Activated T-helper 2 cell treated with anti-CD3 and anti-CD28 coated beads, Interferon-gamma antibody, Interleukin-2, Interleukin-4, amounts not matched to agents 10 μg/mL and 5 μg/mL and 100 μg/mL, durations not matched to agents 14 hours and 24 hours and 36 hours (primary cell): ENCODE results near the gene XDH. TPM values are rescaled to one million over a fixed set of nuclear protein-coding genes. Genes with fewer than 3 reads are reported as not detected.

Source experiments
- DNase-seq: peaks from one replicate; pipeline ENCODE4 v3.0.0; 2021; ENCODE audit warnings: low spot score
- H3K27ac Mint-ChIP-seq: one replicate; pipeline ENCODE4 v1.8.0; 2021; ENCODE audit warnings: mixed read lengths
- H3K27me3 Mint-ChIP-seq: one replicate; pipeline ENCODE4 v1.8.0; 2021; ENCODE audit warnings: low read depth, mixed read lengths
- H3K36me3 Mint-ChIP-seq: one replicate; pipeline ENCODE4 v1.8.0; 2021; ENCODE audit warnings: low read depth, mixed read lengths
- H3K4me1 Mint-ChIP-seq: one replicate; pipeline ENCODE4 v1.8.0; 2021; ENCODE audit warnings: low read depth, mixed read lengths
- H3K4me3 Mint-ChIP-seq: one replicate; pipeline ENCODE4 v1.8.0; 2021; ENCODE audit warnings: low read depth, mild to moderate bottlenecking, moderate library complexity, mixed read lengths
- H3K9me3 Mint-ChIP-seq: one replicate; pipeline ENCODE4 v1.8.0; 2021; ENCODE audit warnings: mixed read lengths
- intact Hi-C: fragments of 100-400 bp; cut with micrococcal nuclease; formaldehyde crosslinking; loops from one replicate; pipeline ENCODE4 v1.15.1; 2023
- total RNA-seq: library from RNA; stranded (reverse); gene quantifications from 2 replicates; pipeline ENCODE4 v1.2.3, GENCODE V29; 2022

The XDH gene
- total RNA-seq, 1 donor from 2014 or later = not detected

GRCh38 chr2:31420936-31421335, 6.4 kb upstream of the XDH start:
- peaks cover 6% of the 10 kb centered on the region for H3K4me1 Mint-ChIP-seq
- H3K27ac Mint-ChIP-seq = no peak overlapping the region
- peaks cover 25% of the 10 kb centered on the region for H3K9me3 Mint-ChIP-seq
- H3K27me3 Mint-ChIP-seq = peaks cover 6% of the 10 kb centered on the region
- intact Hi-C loops = no loop called here
- no peak for DNase-seq
- H3K36me3 Mint-ChIP-seq = no peaks in the 10 kb centered on the region
- no peak overlapping the region for H3K4me3 Mint-ChIP-seq

DNA sequence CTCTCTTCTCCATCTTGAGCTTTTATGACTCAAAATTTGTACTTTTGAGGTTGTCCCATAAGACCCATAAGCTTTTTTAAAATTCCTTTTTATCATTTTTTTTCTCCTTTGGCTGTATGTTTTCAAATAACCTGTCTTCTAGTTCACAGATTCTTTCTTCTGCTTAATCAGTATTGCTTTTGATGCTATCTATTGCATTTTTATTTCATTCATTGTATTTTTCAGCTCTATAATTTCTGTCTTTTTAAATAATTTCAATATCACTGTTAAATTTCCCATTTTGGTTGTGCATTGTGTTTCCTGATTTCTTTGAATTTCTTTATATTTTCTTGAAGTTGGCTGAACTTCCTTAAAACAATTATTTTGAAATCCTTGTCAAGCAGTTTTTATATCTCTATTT, 4.8 kb upstream of the XDH start:
- Mint-ChIP-seq H3K27ac (no peak overlapping the region), H3K36me3 (no peaks in the 10 kb centered on the region), H3K9me3 (peaks cover 25% of the 10 kb centered on the region), H3K4me1 (peaks cover 13% of the 10 kb centered on the region), H3K27me3 (peaks cover 6% of the 10 kb centered on the region), H3K4me3 (no peak overlapping the region)
- no peak for DNase-seq
- intact Hi-C loops = no loop called here

GRCh38 chr2:31415421-31415820, 879 bp upstream of the XDH start:
- Mint-ChIP-seq H3K4me3 (no peak overlapping the region), H3K27ac (no peak overlapping the region)
- intact Hi-C loops = no loop called here

DNA sequence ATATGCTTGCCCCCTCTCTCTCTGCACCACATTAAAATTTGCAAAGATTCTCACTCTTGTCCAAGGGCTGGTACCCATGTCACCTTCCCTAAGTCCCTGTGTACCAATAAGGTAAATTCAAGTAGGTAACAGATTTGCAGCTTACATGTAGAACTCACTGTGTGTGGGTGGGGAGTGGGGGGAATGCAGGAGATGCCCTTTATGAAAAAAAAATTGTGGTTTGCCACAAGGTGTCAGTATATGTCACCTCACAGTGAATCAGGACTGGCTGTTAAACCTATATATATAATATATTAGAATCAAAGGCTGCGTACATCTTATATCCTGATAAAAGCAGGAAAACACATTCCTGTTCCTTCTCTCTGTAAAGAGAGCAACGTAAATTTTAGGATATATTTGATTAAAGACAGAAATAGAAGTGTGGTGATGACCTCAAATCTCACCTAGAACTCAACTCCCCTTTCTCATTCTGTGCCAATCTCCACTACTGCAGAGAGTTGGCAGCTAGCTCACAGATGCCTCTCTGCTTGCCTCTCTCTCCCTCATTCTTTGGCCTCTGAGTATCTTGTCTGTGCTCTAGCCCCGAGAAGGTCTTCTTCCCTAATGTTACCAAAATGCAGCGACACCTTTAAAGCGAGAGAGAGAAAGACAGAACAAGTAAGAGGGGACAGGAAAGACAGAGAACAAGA, 536 bp downstream of the XDH start:
- Mint-ChIP-seq H3K4me1 (peaks cover 15% of the 10 kb centered on the region), H3K36me3 (no peaks in the 10 kb centered on the region), H3K27me3 (peaks cover 17% of the 10 kb centered on the region), H3K27ac (no peak overlapping the region), H3K9me3 (peaks cover 12% of the 10 kb centered on the region), H3K4me3 (no peak overlapping the region)
- DNase-seq = no peak
- intact Hi-C loops = no loop called here

More at GRCh38 chr2:31415421-31415820, 879 bp upstream of the XDH start:
- Mint-ChIP-seq H3K9me3 (peaks cover 24% of the 10 kb centered on the region), H3K4me1 (peaks cover 15% of the 10 kb centered on the region), H3K36me3 (no peaks in the 10 kb centered on the region), H3K27me3 (peaks cover 13% of the 10 kb centered on the region)
- DNase-seq = no peak

- H3K9me3 Mint-ChIP-seq = peaks cover 2% of the 10 kb centered on the region
- intact Hi-C loops = no loop called here
- peaks cover 23% of the 10 kb centered on the region for H3K27me3 Mint-ChIP-seq
- no peak for DNase-seq
- no peak overlapping the region for H3K4me3 Mint-ChIP-seq
- H3K4me1 Mint-ChIP-seq = peaks cover 15% of the 10 kb centered on the region
- H3K36me3 Mint-ChIP-seq = no peaks in the 10 kb centered on the region
- H3K27ac Mint-ChIP-seq = no peak overlapping the region
Measured at GRCh38 chr2:31413025-31413424, 1.5 kb downstream of the XDH start.

DNA sequence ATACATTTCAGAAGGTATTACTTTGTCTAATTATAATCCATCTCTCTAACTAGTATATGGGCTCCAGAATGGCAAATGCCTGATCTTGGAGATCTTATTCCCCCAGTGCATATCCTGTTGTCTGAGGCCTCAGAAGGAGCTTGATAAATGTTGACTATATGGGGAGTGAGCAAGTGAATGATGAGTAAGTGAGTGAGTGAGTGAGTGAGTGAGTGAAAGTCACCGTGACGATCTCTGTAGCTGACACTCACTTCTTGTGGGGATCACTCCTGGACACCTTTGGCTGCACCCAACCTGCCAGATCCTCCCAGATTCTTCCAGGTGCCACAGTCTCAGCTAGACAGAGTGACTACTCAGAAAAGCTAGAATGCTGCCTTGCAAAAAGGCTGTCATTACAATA, 2.8 kb downstream of the XDH start:
- H3K27ac Mint-ChIP-seq = no peak overlapping the region
- intact Hi-C loops = no loop called here

GRCh38 chr2:31406593-31407385, 7.8 kb downstream of the XDH start:
- no peak overlapping the region for H3K27ac Mint-ChIP-seq
- H3K4me3 Mint-ChIP-seq = no peak overlapping the region
- intact Hi-C loops = no loop called here
- H3K9me3 Mint-ChIP-seq = no peaks in the 10 kb centered on the region
- no peak for DNase-seq
- peaks cover 16% of the 10 kb centered on the region for H3K27me3 Mint-ChIP-seq
- no peaks in the 10 kb centered on the region for H3K36me3 Mint-ChIP-seq
- H3K4me1 Mint-ChIP-seq = no peaks in the 10 kb centered on the region

More for the DNA sequence above, 2.8 kb downstream of the XDH start:
- Mint-ChIP-seq H3K9me3 (no peaks in the 10 kb centered on the region), H3K27me3 (peaks cover 23% of the 10 kb centered on the region), H3K36me3 (no peaks in the 10 kb centered on the region), H3K4me1 (peaks cover 14% of the 10 kb centered on the region), H3K4me3 (no peak overlapping the region)
- DNase-seq = no peak

DNA sequence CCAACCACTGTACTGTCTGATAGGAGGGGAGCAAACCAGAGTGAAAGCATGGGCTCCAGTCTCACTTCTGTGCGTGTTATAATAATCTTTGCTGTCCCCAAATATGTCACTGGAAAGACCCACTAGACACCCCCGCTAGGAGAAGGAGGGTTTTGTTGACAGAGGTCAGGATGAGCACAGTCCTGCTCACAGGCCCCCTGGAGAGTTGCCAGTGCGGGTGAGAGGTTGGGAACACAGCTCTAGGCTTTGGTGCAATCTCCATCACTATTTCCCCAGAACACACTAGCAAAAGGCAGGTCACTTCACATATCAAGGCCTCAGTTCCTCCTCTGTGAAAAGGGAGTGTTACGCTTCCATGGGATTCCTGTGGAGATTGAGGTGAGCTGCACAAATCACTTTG, 9.7 kb downstream of the XDH start:
- no peak overlapping the region for H3K4me3 Mint-ChIP-seq
- H3K27ac Mint-ChIP-seq = no peak overlapping the region
- DNase-seq = no peak
- H3K36me3 Mint-ChIP-seq = no peaks in the 10 kb centered on the region
- peaks cover 9% of the 10 kb centered on the region for H3K27me3 Mint-ChIP-seq
- H3K9me3 Mint-ChIP-seq = no peaks in the 10 kb centered on the region
- intact Hi-C loops = no loop called here
- H3K4me1 Mint-ChIP-seq = no peaks in the 10 kb centered on the region

DNA sequence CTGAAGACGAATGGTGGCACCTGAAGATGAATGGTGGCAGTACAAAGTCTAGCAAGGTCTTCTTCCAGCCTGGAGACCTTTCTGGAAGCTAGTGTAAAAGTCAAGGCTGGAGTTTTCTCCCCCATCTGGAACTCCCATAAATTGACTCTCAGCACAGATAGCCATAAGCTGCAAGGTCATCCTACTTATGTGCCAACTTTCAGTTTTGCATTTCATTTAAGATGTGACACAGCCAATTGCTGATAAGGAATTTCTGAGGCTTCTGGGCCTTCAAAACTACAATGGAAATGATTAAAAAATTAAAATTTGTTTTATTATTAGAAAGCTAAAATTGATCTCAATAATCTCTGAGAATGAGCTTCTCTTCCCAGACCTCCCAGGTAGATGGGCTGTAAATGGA, 10.2 kb downstream of the XDH start:
- intact Hi-C loops = no loop called here
- Mint-ChIP-seq H3K36me3 (no peaks in the 10 kb centered on the region), H3K27ac (no peak overlapping the region), H3K4me1 (no peaks in the 10 kb centered on the region), H3K4me3 (no peak overlapping the region), H3K9me3 (no peaks in the 10 kb centered on the region), H3K27me3 (peaks cover 8% of the 10 kb centered on the region)
- no peak for DNase-seq

DNA sequence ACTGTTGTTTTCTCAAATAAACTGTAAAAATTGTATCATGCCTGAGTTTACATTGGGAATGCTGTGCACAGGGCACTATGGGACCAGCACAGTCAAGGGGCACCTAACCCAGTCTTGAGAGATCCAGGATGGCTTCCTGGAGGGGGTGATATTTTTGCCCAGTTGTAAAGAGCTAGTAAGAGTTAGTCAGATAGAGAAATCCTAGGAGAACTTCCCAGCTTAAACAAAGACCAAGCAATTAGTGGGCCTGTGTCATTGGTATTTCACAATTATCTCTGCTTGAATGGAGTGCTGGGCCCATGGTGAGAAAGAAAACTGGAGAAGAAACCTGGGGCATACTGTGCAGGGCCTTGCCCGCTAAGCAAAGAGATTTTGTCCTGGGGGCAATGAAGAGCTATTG, 12.2 kb downstream of the XDH start:
- Mint-ChIP-seq H3K27ac (no peak overlapping the region), H3K36me3 (no peaks in the 10 kb centered on the region), H3K27me3 (no peaks in the 10 kb centered on the region), H3K9me3 (no peaks in the 10 kb centered on the region), H3K4me1 (no peaks in the 10 kb centered on the region), H3K4me3 (no peak overlapping the region)
- DNase-seq = no peak
- intact Hi-C loops = no loop called here

DNA sequence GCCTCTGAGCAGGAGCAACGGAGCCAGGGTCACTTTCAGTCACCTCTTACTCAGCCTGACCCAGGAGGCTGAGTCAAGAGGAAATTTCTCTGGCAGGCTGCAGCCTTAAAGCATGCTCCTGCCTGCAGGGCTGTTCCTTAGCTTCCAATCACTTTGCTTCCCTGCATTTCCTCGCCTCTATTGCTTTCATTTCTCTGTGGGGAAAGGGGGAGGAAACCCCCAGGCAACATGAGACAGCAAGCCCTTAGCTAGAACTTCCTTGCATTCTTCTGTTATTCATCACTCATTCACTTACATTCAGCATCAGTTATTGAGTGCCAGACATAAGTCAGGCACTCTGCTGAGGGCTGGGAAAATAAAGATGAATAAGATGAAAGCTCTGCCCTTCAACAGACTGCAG, 13.0 kb downstream of the XDH start:
- Mint-ChIP-seq H3K36me3 (no peaks in the 10 kb centered on the region), H3K9me3 (no peaks in the 10 kb centered on the region), H3K27ac (no peak overlapping the region), H3K4me3 (no peak overlapping the region), H3K4me1 (no peaks in the 10 kb centered on the region), H3K27me3 (no peaks in the 10 kb centered on the region)
- DNase-seq = no peak
- intact Hi-C loops = no loop called here

GRCh38 chr2:31398881-31399280, 15.7 kb downstream of the XDH start:
- no peaks in the 10 kb centered on the region for H3K9me3 Mint-ChIP-seq
- intact Hi-C loops = no loop called here
- H3K27ac Mint-ChIP-seq = no peak overlapping the region
- H3K4me3 Mint-ChIP-seq = no peak overlapping the region
- H3K36me3 Mint-ChIP-seq = no peaks in the 10 kb centered on the region
- H3K27me3 Mint-ChIP-seq = peaks cover 9% of the 10 kb centered on the region
- H3K4me1 Mint-ChIP-seq = no peaks in the 10 kb centered on the region
- no peak for DNase-seq

DNA sequence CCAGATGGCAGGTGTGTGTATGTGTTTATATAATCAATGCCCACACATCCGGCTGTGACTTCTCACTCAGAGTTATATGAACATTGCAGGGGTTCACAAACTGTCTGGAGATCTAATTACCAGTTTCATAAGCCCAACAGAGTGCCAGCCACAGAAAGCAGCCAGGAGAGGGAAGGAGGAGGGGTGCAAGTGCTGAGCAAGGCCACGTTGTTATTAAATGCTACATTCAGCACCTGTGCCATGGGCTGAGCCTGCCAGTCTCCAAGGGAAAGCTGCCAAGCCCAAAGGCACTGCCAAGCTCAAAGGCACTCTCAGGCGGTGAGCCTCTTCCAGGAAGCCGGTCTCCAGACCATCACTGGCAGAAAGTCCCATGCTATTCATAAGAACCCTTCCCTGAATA, 17.4 kb downstream of the XDH start:
- Mint-ChIP-seq H3K4me1 (no peaks in the 10 kb centered on the region), H3K36me3 (no peaks in the 10 kb centered on the region), H3K4me3 (no peak overlapping the region), H3K9me3 (no peaks in the 10 kb centered on the region), H3K27ac (no peak overlapping the region), H3K27me3 (peaks cover 16% of the 10 kb centered on the region)
- DNase-seq = no peak
- intact Hi-C loops = no loop called here
